Suprapubic skin (tissue), 4 donors: ENCODE measurements around the gene NUDT4. TPM values are rescaled to one million over a fixed set of nuclear protein-coding genes. Genes with fewer than 3 reads are reported as not detected.

ENCODE experiments used
- DNase-seq, 2 donors: peaks; one replicate each; pipeline ENCODE4 v3.0.0-alpha.2; 2019; ENCODE audit warnings: low spot score in 2 of 2
- H3K27ac ChIP-seq: fragments of 200-600 bp; sonication (generic); one replicate; pipeline ENCODE4 v1.5.1; 2019
- H3K27me3 ChIP-seq: fragments of 200-600 bp; sonication (generic); one replicate; pipeline ENCODE4 v1.5.1; 2019
- H3K36me3 ChIP-seq: fragments of 200-600 bp; sonication (generic); one replicate; pipeline ENCODE4 v1.5.1; 2019
- H3K4me1 ChIP-seq: fragments of 200-600 bp; sonication (generic); one replicate; pipeline ENCODE4 v1.5.1; 2019
- H3K4me3 ChIP-seq: fragments of 200-600 bp; sonication (generic); one replicate; pipeline ENCODE4 v1.5.1; 2019; ENCODE audit warnings: mild to moderate bottlenecking
- H3K9me3 ChIP-seq: fragments of 200-600 bp; sonication (generic); one replicate; pipeline ENCODE4 v1.5.1; 2019
- CTCF ChIP-seq, 2 donors: fragments of 200-600 bp in 1 of 2; fragments of 450-650 bp in 1 of 2; sonication (generic) in 1 of 2; IDR thresholded peaks; one replicate each; pipeline ENCODE4 v1.5.1; 2016 to 2019; ENCODE audit warnings: antibody characterized with exemption in 2 of 2, mild to moderate bottlenecking in 1 of 2, moderate library complexity in 1 of 2
- EP300 ChIP-seq: sonication (generic); formaldehyde crosslinking; IDR thresholded peaks from one replicate; pipeline ENCODE4 v1.6.1; 2017; ENCODE audit warnings: antibody characterized with exemption
- POLR2A ChIP-seq, 2 donors: fragments of 450-650 bp; IDR thresholded peaks; one replicate each; pipeline ENCODE4 v1.6.1; 2017; ENCODE audit warnings: antibody characterized with exemption in 2 of 2, mild to moderate bottlenecking in 2 of 2, moderate library complexity in 2 of 2
- POLR2AphosphoS5 ChIP-seq, 3 donors: sonication (generic); formaldehyde crosslinking; IDR thresholded peaks; one replicate each; pipeline ENCODE4 v1.6.1; 2017; ENCODE audit warnings: antibody characterized with exemption in 3 of 3
- WGBS: methylation state at CpG from one replicate; pipeline ENCODE4 v1.1.5; 2018; 5-methylcytosine and 5-hydroxymethylcytosine counted together
- total RNA-seq, 4 donors: library from RNA; depleted of rRNA; stranded (reverse); fragments of >200 nt; gene quantifications; one replicate each; pipeline ENCODE4 v1.1.0, GENCODE V29; 2016

The NUDT4 gene
- total RNA-seq, 4 donors from 2014 or later, result 27.1 to 46.7 (median 34.5) TPM

GRCh38 chr12:93338598-93338997, 39.1 kb upstream of the NUDT4 start:
- H3K27ac ChIP-seq, result no peak overlapping the region
- no peak overlapping the region for H3K4me3 ChIP-seq
- H3K9me3 ChIP-seq, result no peaks in the 10 kb centered on the region
- 95% methylated on average over 7 of the region's 7 CpGs for WGBS
- no peaks in the 10 kb centered on the region for H3K36me3 ChIP-seq
- no peaks in the 10 kb centered on the region for H3K27me3 ChIP-seq
- H3K4me1 ChIP-seq, result no peaks in the 10 kb centered on the region
- no peak for DNase-seq
- TF ChIP-seq POLR2A (IDR thresholded peaks at IDR 0.05), result no peak
- TF ChIP-seq CTCF (IDR thresholded peaks at IDR 0.05), result no peak
- TF ChIP-seq EP300, result no peak
- TF ChIP-seq POLR2AphosphoS5 (IDR thresholded peaks at IDR 0.05), result no peak

GRCh38 chr12:93339695-93340094, 38.0 kb upstream of the NUDT4 start:
- Histone ChIP-seq H3K4me3 (no peak overlapping the region), H3K4me1 (no peaks in the 10 kb centered on the region), H3K27ac (no peak overlapping the region), H3K36me3 (no peaks in the 10 kb centered on the region), H3K27me3 (no peaks in the 10 kb centered on the region), H3K9me3 (no peaks in the 10 kb centered on the region)
- 81% methylated on average over 4 of the region's 4 CpGs for WGBS
- DNase-seq, result no peak
- no peak for TF ChIP-seq POLR2AphosphoS5 (IDR thresholded peaks at IDR 0.05)
- TF ChIP-seq CTCF (IDR thresholded peaks at IDR 0.05), result no peak
- TF ChIP-seq POLR2A (IDR thresholded peaks at IDR 0.05), result no peak
- no peak for TF ChIP-seq EP300

- TF ChIP-seq CTCF (IDR thresholded peaks at IDR 0.05) (no peak), EP300 (no peak)
These were observed 36.2 kb upstream of the NUDT4 start for GRCh38 chr12:93341409-93342049.

GRCh38 chr12:93347054-93347785, 30.5 kb upstream of the NUDT4 start:
- no peak for DNase-seq
- Histone ChIP-seq H3K4me3 (no peak overlapping the region), H3K9me3 (no peaks in the 10 kb centered on the region), H3K27me3 (no peaks in the 10 kb centered on the region), H3K27ac (no peak overlapping the region), H3K36me3 (no peaks in the 10 kb centered on the region), H3K4me1 (no peaks in the 10 kb centered on the region)
- WGBS, result 82% methylated on average over 8 of the region's 8 CpGs
- TF ChIP-seq EP300 (no peak), POLR2AphosphoS5 (IDR thresholded peaks at IDR 0.05) (no peak)

More at GRCh38 chr12:93341409-93342049, 36.2 kb upstream of the NUDT4 start:
- H3K27me3 ChIP-seq, result no peaks in the 10 kb centered on the region
- H3K36me3 ChIP-seq, result no peaks in the 10 kb centered on the region
- H3K4me3 ChIP-seq, result no peak overlapping the region
- no peak overlapping the region for H3K27ac ChIP-seq
- WGBS, result 71% methylated on average over 3 of the region's 3 CpGs
- no peaks in the 10 kb centered on the region for H3K9me3 ChIP-seq
- no peaks in the 10 kb centered on the region for H3K4me1 ChIP-seq
- no peak for DNase-seq

GRCh38 chr12:93348575-93349435, 28.9 kb upstream of the NUDT4 start:
- Histone ChIP-seq H3K4me1 (no peaks in the 10 kb centered on the region), H3K4me3 (no peak overlapping the region), H3K9me3 (no peaks in the 10 kb centered on the region), H3K36me3 (no peaks in the 10 kb centered on the region), H3K27ac (no peak overlapping the region), H3K27me3 (no peaks in the 10 kb centered on the region)
- no peak for DNase-seq
- WGBS, result 84% methylated on average over 10 of the region's 10 CpGs
- no peak for TF ChIP-seq POLR2AphosphoS5 (IDR thresholded peaks at IDR 0.05)
- no peak for TF ChIP-seq CTCF (IDR thresholded peaks at IDR 0.05)
- TF ChIP-seq POLR2A (IDR thresholded peaks at IDR 0.05), result no peak
- no peak for TF ChIP-seq EP300
